Hepatocyte (in vitro differentiated cells): ENCODE results near the gene CREG2. TPM values are rescaled to one million over a fixed set of nuclear protein-coding genes. Genes with fewer than 3 reads are reported as not detected.

ENCODE experiments used
- DNase-seq: peaks from one replicate; pipeline ENCODE4 v3.0.0-alpha.2; 2016; ENCODE audit warnings: low spot score
- H2AFZ ChIP-seq: fragments of 200-600 bp; sonication (generic); 2 replicates; pipeline ENCODE4 v1.6.0; 2016; ENCODE audit warnings: antibody characterized with exemption, mild to moderate bottlenecking
- H3K27ac ChIP-seq: fragments of 200-600 bp; sonication (generic); 2 replicates; pipeline ENCODE4 v1.5.1; 2016; ENCODE audit warnings: mild to moderate bottlenecking
- H3K27me3 ChIP-seq: fragments of 200-600 bp; sonication (generic); 2 replicates; pipeline ENCODE4 v1.6.1; 2016
- H3K36me3 ChIP-seq: fragments of 200-600 bp; sonication (generic); replicated peaks from 2 replicates; pipeline ENCODE4 v1.5.1; 2016; ENCODE audit warnings: low read depth; ENCODE audit not compliant: insufficient read depth
- H3K4me1 ChIP-seq: fragments of 200-600 bp; sonication (generic); 2 replicates; pipeline ENCODE4 v1.5.1; 2016; ENCODE audit warnings: mild to moderate bottlenecking, moderate library complexity; ENCODE audit not compliant: insufficient read depth
- H3K4me2 ChIP-seq: fragments of 200-600 bp; sonication (generic); 2 replicates; pipeline ENCODE4 v1.6.0; 2016
- H3K4me3 ChIP-seq: fragments of 200-600 bp; sonication (generic); 2 replicates; pipeline ENCODE4 v1.5.1; 2016; ENCODE audit warnings: mild to moderate bottlenecking
- H3K79me2 ChIP-seq: fragments of 200-600 bp; sonication (generic); 2 replicates; pipeline ENCODE4 v1.6.0; 2017; ENCODE audit warnings: mild to moderate bottlenecking
- H3K9me2 ChIP-seq: fragments of 200-600 bp; sonication (generic); replicated peaks from 2 replicates; pipeline ENCODE4 v1.6.0; 2017; ENCODE audit warnings: mild to moderate bottlenecking; ENCODE audit not compliant: insufficient read depth
- H3K9me3 ChIP-seq: fragments of 200-600 bp; sonication (generic); 2 replicates; pipeline ENCODE4 v1.5.1; 2016; ENCODE audit warnings: low read depth, mild to moderate bottlenecking
- H4K20me1 ChIP-seq: fragments of 200-600 bp; sonication (generic); 2 replicates; pipeline ENCODE4 v1.6.0; 2016; ENCODE audit warnings: mild to moderate bottlenecking; ENCODE audit not compliant: insufficient read depth, poor library complexity, severe bottlenecking
- CTCF ChIP-seq: fragments of 200-600 bp; sonication (generic); IDR thresholded peaks from 2 replicates; pipeline ENCODE4 v1.5.1; 2016; ENCODE audit warnings: antibody characterized with exemption, mild to moderate bottlenecking; ENCODE audit not compliant: poor library complexity
- EZH2 ChIP-seq: fragments of 200-600 bp; sonication (generic); IDR thresholded peaks from 2 replicates; pipeline ENCODE4 v1.6.1; 2016; ENCODE audit warnings: antibody characterized with exemption, mild to moderate bottlenecking, borderline replicate concordance
- EZH2phosphoT487 ChIP-seq: fragments of 200-600 bp; sonication (generic); IDR thresholded peaks from one replicate; pipeline ENCODE4 v1.6.1; 2018; ENCODE audit warnings: antibody characterized with exemption, mild to moderate bottlenecking, low read depth, moderate library complexity; ENCODE audit not compliant: unreplicated experiment, severe bottlenecking
- WGBS: methylation state at CpG from one replicate; pipeline ENCODE4 v1.1.6; 2016; ENCODE audit warnings: low lambda C conversion rate; ENCODE audit errors: missing lambda C conversion rate; 5-methylcytosine and 5-hydroxymethylcytosine counted together
- polyA plus RNA-seq: library from polyadenylated mRNA; unstranded; fragments of >200 nt; fragmentation: Nextera tagmentation; extraction: Ambion mirVana; gene quantifications from 2 replicates; pipeline ENCODE4 v1.2.1, GENCODE V29; 2016
- total RNA-seq: library from RNA; depleted of rRNA; stranded (reverse); fragments of >200 nt; gene quantifications from 2 replicates; pipeline ENCODE4 v1.2.3, GENCODE V29; 2014

Gene CREG2
- total and polyA plus RNA-seq, 2 experiments from 2014 or later, result 2.2 to 4.8 TPM

- H3K4me1 ChIP-seq, result no peaks in the 10 kb centered on the region
- no peak overlapping the region for H3K4me3 ChIP-seq
- WGBS, result 84% methylated on average over 2 of the region's 2 CpGs
- no peaks in the 10 kb centered on the region for H4K20me1 ChIP-seq
- TF ChIP-seq EZH2phosphoT487, result no peak
- TF ChIP-seq CTCF, result no peak
- TF ChIP-seq EZH2, result no peak
- no peak overlapping the region for H3K27ac ChIP-seq
- H3K4me2 ChIP-seq, result no peak overlapping the region
- H3K9me2 ChIP-seq, result no peaks in the 10 kb centered on the region
- no peaks in the 10 kb centered on the region for H3K36me3 ChIP-seq
- DNase-seq, result no peak
- H3K9me3 ChIP-seq, result no peaks in the 10 kb centered on the region
- H3K79me2 ChIP-seq, result no peaks in the 10 kb centered on the region
- no peak overlapping the region for H2AFZ ChIP-seq
- H3K27me3 ChIP-seq, result peaks cover 10% of the 10 kb centered on the region
Measured at GRCh38 chr2:101379091-101379490, 8.2 kb downstream of the CREG2 start.

- 67% methylated on average over 9 of the region's 9 CpGs for WGBS
- Histone ChIP-seq H3K9me3 (peaks cover 6% of the 10 kb centered on the region), H3K4me3 (no peak overlapping the region), H3K9me2 (no peaks in the 10 kb centered on the region), H3K27ac (no peak overlapping the region), H3K4me2 (no peak overlapping the region), H3K4me1 (no peaks in the 10 kb centered on the region), H4K20me1 (no peaks in the 10 kb centered on the region), H3K79me2 (no peaks in the 10 kb centered on the region), H2AFZ (no peak overlapping the region), H3K36me3 (no peaks in the 10 kb centered on the region), H3K27me3 (no peaks in the 10 kb centered on the region)
- DNase-seq, result no peak
- TF ChIP-seq EZH2 (no peak), EZH2phosphoT487 (no peak), CTCF (no peak)
Measured at GRCh38 chr2:101375653-101376052, 11.7 kb downstream of the CREG2 start.

- no peak for DNase-seq
- TF ChIP-seq EZH2 (no peak), CTCF (no peak), EZH2phosphoT487 (no peak)
- H4K20me1 ChIP-seq, result no peaks in the 10 kb centered on the region
- H3K79me2 ChIP-seq, result no peaks in the 10 kb centered on the region
- peaks cover 6% of the 10 kb centered on the region for H3K9me3 ChIP-seq
- no peaks in the 10 kb centered on the region for H3K4me1 ChIP-seq
- no peak overlapping the region for H2AFZ ChIP-seq
- H3K9me2 ChIP-seq, result no peaks in the 10 kb centered on the region
- no peak overlapping the region for H3K27ac ChIP-seq
- 91% methylated on average over 7 of the region's 7 CpGs for WGBS
- no peak overlapping the region for H3K4me3 ChIP-seq
- no peak overlapping the region for H3K4me2 ChIP-seq
- no peaks in the 10 kb centered on the region for H3K27me3 ChIP-seq
- H3K36me3 ChIP-seq, result no peaks in the 10 kb centered on the region
Measured at GRCh38 chr2:101374821-101375561, 12.3 kb downstream of the CREG2 start.

GRCh38 chr2:101372792-101373191 is 14.5 kb downstream of the CREG2 start:
- Histone ChIP-seq H3K27me3 (no peaks in the 10 kb centered on the region), H3K36me3 (no peaks in the 10 kb centered on the region), H3K9me2 (no peaks in the 10 kb centered on the region), H3K4me2 (no peak overlapping the region), H3K27ac (no peak overlapping the region), H3K4me3 (no peak overlapping the region), H3K79me2 (no peaks in the 10 kb centered on the region), H4K20me1 (no peaks in the 10 kb centered on the region), H3K9me3 (peaks cover 6% of the 10 kb centered on the region), H2AFZ (no peak overlapping the region), H3K4me1 (no peaks in the 10 kb centered on the region)
- WGBS, result 75% methylated on average over 1 of the region's 1 CpG
- TF ChIP-seq EZH2phosphoT487 (no peak), CTCF (no peak), EZH2 (no peak)
- DNase-seq, result no peak
